ENCODE measurements around the gene CLDN5. TPM values are rescaled to one million over a fixed set of nuclear protein-coding genes. Genes with fewer than 3 reads are reported as not detected.

The CLDN5 gene
- total RNA-seq, 2 experiments from 2014 or later = 0.21 TPM; not detected in 1

GRCh38 chr22:19517919-19518611 is 6.1 kb downstream of the CLDN5 start:
- Mint-ChIP-seq H3K9me3 (peaks cover 6% of the 10 kb centered on the region), H3K4me1 (ENCODE audit: low read depth) (peaks cover 5% of the 10 kb centered on the region), H3K4me3 (no peak overlapping the region), H3K27ac (no peak overlapping the region), H3K27me3 (ENCODE audit: low read depth) (peaks cover 5% of the 10 kb centered on the region), H3K36me3 (ENCODE audit: low read depth) (peaks cover 55% of the 10 kb centered on the region)
- DNase-seq = no peak
- CTCF ChIA-PET = no interaction called here
- intact Hi-C loops (cut with micrococcal nuclease) = no loop called here

GRCh38 chr22:19517171-19517500 is 7.1 kb downstream of the CLDN5 start:
- peaks cover 62% of the 10 kb centered on the region for H3K36me3 Mint-ChIP-seq (ENCODE audit: low read depth)
- no peaks in the 10 kb centered on the region for H3K27me3 Mint-ChIP-seq (ENCODE audit: low read depth)
- intact Hi-C loops (cut with micrococcal nuclease) = no loop called here
- CTCF ChIA-PET = no interaction called here
- DNase-seq = no peak
- peaks cover 10% of the 10 kb centered on the region for H3K9me3 Mint-ChIP-seq
- H3K27ac Mint-ChIP-seq = no peak overlapping the region
- no peak overlapping the region for H3K4me3 Mint-ChIP-seq
- H3K4me1 Mint-ChIP-seq (ENCODE audit: low read depth) = no peaks in the 10 kb centered on the region

DNA sequence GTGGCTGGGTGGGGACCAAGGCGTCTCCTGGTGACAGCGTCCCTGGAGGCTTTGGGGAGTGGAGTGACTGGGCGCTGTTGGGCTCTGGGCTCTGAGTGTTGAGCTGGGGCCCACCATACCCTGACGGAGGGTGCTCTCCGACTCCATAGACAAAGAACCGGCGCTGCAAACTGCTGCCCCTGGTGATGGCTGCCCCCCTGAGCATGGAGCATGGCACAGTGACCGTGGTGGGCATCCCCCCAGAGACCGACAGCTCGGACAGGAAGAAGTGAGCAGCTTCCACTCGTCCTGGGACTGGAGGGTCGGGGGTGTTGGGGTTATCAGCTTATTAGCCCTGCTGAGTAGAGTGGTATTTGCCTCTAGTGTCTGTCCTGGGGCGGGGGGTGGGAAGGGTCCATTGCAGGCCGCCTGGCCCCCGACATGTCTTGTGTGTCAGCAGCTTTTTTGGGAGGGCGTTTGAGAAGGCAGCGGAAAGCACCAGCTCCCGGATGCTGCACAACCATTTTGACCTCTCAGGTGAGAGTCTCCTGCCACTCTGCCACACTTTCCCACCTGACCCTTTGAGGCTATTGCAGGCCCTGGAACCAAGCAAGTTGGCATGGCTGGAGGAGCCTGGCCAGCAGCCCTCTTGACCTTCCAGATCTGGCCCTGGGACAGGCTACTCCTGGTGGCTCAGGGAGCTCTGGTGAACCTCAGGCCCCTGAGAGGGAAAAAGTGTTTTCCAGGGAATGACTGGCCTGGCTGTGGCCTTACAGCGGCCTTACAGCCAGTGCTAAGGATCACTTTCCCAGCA is 7.6 kb downstream of the CLDN5 start:
- Mint-ChIP-seq H3K27me3 (ENCODE audit: low read depth) (no peaks in the 10 kb centered on the region), H3K27ac (no peak overlapping the region), H3K9me3 (peaks cover 10% of the 10 kb centered on the region), H3K36me3 (ENCODE audit: low read depth) (peaks cover 67% of the 10 kb centered on the region), H3K4me1 (ENCODE audit: low read depth) (no peaks in the 10 kb centered on the region), H3K4me3 (no peak overlapping the region)
- CTCF ChIA-PET = no interaction called here
- no peak for DNase-seq
- intact Hi-C loops (cut with micrococcal nuclease) = no loop called here

DNA sequence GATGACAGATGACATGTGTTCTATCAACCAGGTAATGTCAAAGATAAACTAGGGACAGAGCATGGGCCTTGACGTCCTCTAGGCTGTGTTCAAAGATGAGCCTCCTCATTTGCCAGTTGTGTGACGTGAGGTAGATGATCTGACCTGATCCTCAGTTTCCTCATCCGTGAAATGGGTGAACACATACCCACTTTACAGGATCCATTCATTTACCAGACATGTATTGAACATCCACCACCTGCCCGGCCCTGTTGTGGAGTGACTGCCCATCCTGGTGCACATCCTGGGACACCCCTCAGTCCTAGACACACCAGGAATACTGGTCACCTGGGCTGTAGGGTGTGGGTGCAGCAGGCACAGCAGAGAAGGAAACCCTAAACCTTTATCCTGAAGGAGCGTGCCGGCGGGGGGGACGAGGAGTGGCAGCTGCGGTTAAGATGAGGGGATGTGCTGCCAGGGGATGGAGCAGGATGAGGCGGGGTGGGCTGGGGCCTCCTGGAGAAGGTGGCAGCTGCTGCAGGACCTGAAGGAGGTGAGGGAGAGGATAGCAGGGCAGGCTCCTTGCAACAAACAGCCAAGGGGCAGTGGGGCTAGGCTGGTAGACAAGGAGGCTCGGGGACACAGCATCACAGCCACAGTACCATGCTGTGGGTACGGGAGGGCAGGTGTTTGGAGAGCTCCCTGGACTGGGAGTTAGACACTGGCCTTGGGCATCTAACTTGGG is 8.4 kb downstream of the CLDN5 start:
- CTCF ChIA-PET = no interaction called here
- Mint-ChIP-seq H3K4me1 (ENCODE audit: low read depth) (no peaks in the 10 kb centered on the region), H3K9me3 (peaks cover 10% of the 10 kb centered on the region), H3K27ac (no peak overlapping the region), H3K36me3 (ENCODE audit: low read depth) (peaks cover 74% of the 10 kb centered on the region), H3K4me3 (no peak overlapping the region), H3K27me3 (ENCODE audit: low read depth) (no peaks in the 10 kb centered on the region)
- intact Hi-C loops (cut with micrococcal nuclease) = no loop called here
- no peak for DNase-seq

GRCh38 chr22:19514831-19515565 is 9.2 kb downstream of the CLDN5 start:
- Mint-ChIP-seq H3K27ac (no peak overlapping the region), H3K4me3 (no peak overlapping the region), H3K4me1 (ENCODE audit: low read depth) (no peaks in the 10 kb centered on the region), H3K9me3 (peaks cover 10% of the 10 kb centered on the region), H3K27me3 (ENCODE audit: low read depth) (no peaks in the 10 kb centered on the region), H3K36me3 (ENCODE audit: low read depth) (peaks cover 75% of the 10 kb centered on the region)
- CTCF ChIA-PET = interaction anchor here (1.0 kb wide), 1 partner anchor 34 kb away, joined by 4 read pairs; no protein-coding TSS in a partner anchor
- intact Hi-C loops (cut with micrococcal nuclease) = no loop called here
- no peak for DNase-seq

- DNase-seq = no peak
- CTCF ChIA-PET = interaction anchor here (0.6 kb wide), 1 partner anchor 1408 kb away, joined by 3 read pairs; no protein-coding TSS in a partner anchor
- H3K4me3 Mint-ChIP-seq = no peak overlapping the region
- no peaks in the 10 kb centered on the region for H3K4me1 Mint-ChIP-seq (ENCODE audit: low read depth)
- H3K9me3 Mint-ChIP-seq = peaks cover 10% of the 10 kb centered on the region
- intact Hi-C loops (cut with micrococcal nuclease) = no loop called here
- no peak overlapping the region for H3K27ac Mint-ChIP-seq
- peaks cover 83% of the 10 kb centered on the region for H3K36me3 Mint-ChIP-seq (ENCODE audit: low read depth)
- no peaks in the 10 kb centered on the region for H3K27me3 Mint-ChIP-seq (ENCODE audit: low read depth)
Measured at GRCh38 chr22:19513823-19514222, 10.4 kb downstream of the CLDN5 start.

DNA sequence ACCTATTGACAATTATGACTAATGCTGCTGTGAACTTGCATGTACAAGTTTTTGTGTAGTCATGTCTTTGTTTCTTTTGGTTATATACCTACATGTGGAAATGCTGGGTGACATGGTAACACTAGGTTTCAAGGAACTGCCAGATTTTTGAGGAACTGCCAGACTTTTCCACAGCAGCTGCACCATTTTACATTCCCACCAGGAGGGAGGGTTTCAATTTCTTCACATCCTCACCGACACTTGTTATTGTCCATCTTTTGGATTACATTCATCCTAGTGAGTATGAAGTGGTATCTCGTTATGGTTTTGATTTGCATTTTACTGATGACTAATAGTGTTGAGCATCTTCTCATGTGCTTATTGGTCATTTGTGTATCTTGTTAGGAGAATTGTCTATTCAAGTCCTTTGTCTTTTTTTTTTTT is 13.3 kb downstream of the CLDN5 start:
- Mint-ChIP-seq H3K27ac (no peak overlapping the region), H3K9me3 (peaks cover 10% of the 10 kb centered on the region), H3K4me1 (ENCODE audit: low read depth) (no peaks in the 10 kb centered on the region), H3K36me3 (ENCODE audit: low read depth) (peaks cover 81% of the 10 kb centered on the region), H3K27me3 (ENCODE audit: low read depth) (no peaks in the 10 kb centered on the region), H3K4me3 (no peak overlapping the region)
- intact Hi-C loops (cut with micrococcal nuclease) = no loop called here
- DNase-seq = no peak
- CTCF ChIA-PET = no interaction called here

GRCh38 chr22:19509923-19510322 is 14.3 kb downstream of the CLDN5 start:
- H3K27ac Mint-ChIP-seq = no peak overlapping the region
- DNase-seq = no peak
- CTCF ChIA-PET = no interaction called here
- no peaks in the 10 kb centered on the region for H3K27me3 Mint-ChIP-seq (ENCODE audit: low read depth)
- H3K36me3 Mint-ChIP-seq (ENCODE audit: low read depth) = peaks cover 81% of the 10 kb centered on the region
- H3K9me3 Mint-ChIP-seq = peaks cover 10% of the 10 kb centered on the region
- H3K4me3 Mint-ChIP-seq = no peak overlapping the region
- H3K4me1 Mint-ChIP-seq (ENCODE audit: low read depth) = peaks cover 9% of the 10 kb centered on the region
- intact Hi-C loops (cut with micrococcal nuclease) = no loop called here

DNA sequence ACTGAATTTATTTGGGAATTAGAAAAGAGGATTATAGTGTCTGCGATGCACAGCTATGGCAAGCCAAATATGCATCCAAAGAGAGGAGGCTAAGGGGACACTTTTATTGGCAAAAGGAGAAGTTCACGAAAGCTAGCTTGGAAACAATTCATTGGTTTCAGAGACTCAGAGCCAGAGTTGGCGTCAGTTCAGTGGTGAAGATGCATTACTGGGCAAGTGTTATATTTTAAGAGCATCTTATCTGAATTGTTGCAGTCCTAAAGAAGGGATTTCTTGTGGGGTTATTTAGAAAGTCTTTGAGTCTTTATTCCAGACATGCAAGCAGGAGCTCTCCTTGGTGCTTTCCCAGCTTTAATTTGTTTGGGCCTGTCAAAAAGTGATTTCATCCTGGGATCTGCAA is 15.0 kb downstream of the CLDN5 start:
- no peak for DNase-seq
- intact Hi-C loops (cut with micrococcal nuclease) = no loop called here
- Mint-ChIP-seq H3K27me3 (ENCODE audit: low read depth) (no peaks in the 10 kb centered on the region), H3K9me3 (peaks cover 10% of the 10 kb centered on the region), H3K27ac (no peak overlapping the region), H3K36me3 (ENCODE audit: low read depth) (peaks cover 82% of the 10 kb centered on the region), H3K4me1 (ENCODE audit: low read depth) (peaks cover 15% of the 10 kb centered on the region), H3K4me3 (no peak overlapping the region)
- CTCF ChIA-PET = interaction anchor here (0.6 kb wide), 1 partner anchor 75 kb away, joined by 4 read pairs; no protein-coding TSS in a partner anchor

- DNase-seq = no peak
- Mint-ChIP-seq H3K4me3 (no peak overlapping the region), H3K36me3 (ENCODE audit: low read depth) (peaks cover 76% of the 10 kb centered on the region), H3K9me3 (peaks cover 4% of the 10 kb centered on the region), H3K27ac (no peak overlapping the region), H3K27me3 (ENCODE audit: low read depth) (no peaks in the 10 kb centered on the region), H3K4me1 (ENCODE audit: low read depth) (peaks cover 15% of the 10 kb centered on the region)
- CTCF ChIA-PET = interaction anchor here (0.6 to 0.7 kb wide), 2 partner anchors 50 to 360 kb away, joined by 3 to 4 read pairs; no protein-coding TSS in a partner anchor
- intact Hi-C loops (cut with micrococcal nuclease) = no loop called here
Measured at GRCh38 chr22:19508024-19508776, 16.0 kb downstream of the CLDN5 start.

GRCh38 chr22:19507534-19507861 is 16.7 kb downstream of the CLDN5 start:
- peaks cover 69% of the 10 kb centered on the region for H3K36me3 Mint-ChIP-seq (ENCODE audit: low read depth)
- CTCF ChIA-PET = interaction anchor here (0.6 kb wide), 2 partner anchors 50 to 171 kb away, joined by 3 to 4 read pairs; no protein-coding TSS in a partner anchor
- no peak overlapping the region for H3K27ac Mint-ChIP-seq
- no peak for DNase-seq
- peaks cover 15% of the 10 kb centered on the region for H3K4me1 Mint-ChIP-seq (ENCODE audit: low read depth)
- intact Hi-C loops (cut with micrococcal nuclease) = no loop called here
- H3K27me3 Mint-ChIP-seq (ENCODE audit: low read depth) = no peaks in the 10 kb centered on the region
- H3K9me3 Mint-ChIP-seq = peaks cover under 1% of the 10 kb centered on the region
- H3K4me3 Mint-ChIP-seq = no peak overlapping the region
